H1 (cell line): Measurements from ENCODE around the gene RALGAPA2. TPM values are rescaled to one million over a fixed set of nuclear protein-coding genes. Genes with fewer than 3 reads are reported as not detected.

ENCODE experiments used
- CTCF ChIA-PET: fragments of 300-600 bp; sonication (Branson Sonifier 250); formaldehyde crosslinking; loops from one replicate; lab custom pipeline; 2021; ENCODE audit not compliant: partially characterized antibody; lab: Charles Lee
- POLR2A ChIA-PET: fragments of 300-600 bp; sonication (Branson Sonifier 250); formaldehyde crosslinking; loops from one replicate; lab custom pipeline; 2021; ENCODE audit warnings: inconsistent platforms; ENCODE audit not compliant: partially characterized antibody; lab: Charles Lee
- DNase-seq, 2 experiments: peaks; one replicate each; pipeline versions ENCODE4 v3.0.0 to v3.0.0-alpha.2; 2010 to 2022; ENCODE audit warnings: low spot score in 2 of 2, low read depth in 1 of 2, mixed read lengths in 1 of 2
- FAIRE-seq: peaks from 2 replicates; lab custom pipeline; 2011; peaks lifted over from hg19 to GRCh38; lab: Jason Lieb, UNC
- H2AFZ ChIP-seq: 2 replicates; pipeline ENCODE4 v1.8.1; 2012; ENCODE audit warnings: low read length, inconsistent platforms
- H2AK5ac ChIP-seq: 2 replicates; pipeline ENCODE4 v1.6.1; 2013; ENCODE audit warnings: low read depth, low read length
- H2BK120ac ChIP-seq: replicated peaks from 2 replicates; pipeline ENCODE3; 2013; ENCODE audit warnings: low read depth, low read length, inconsistent platforms
- H2BK12ac ChIP-seq: 2 replicates; pipeline ENCODE4 v1.6.1; 2013; ENCODE audit warnings: low read depth, low read length
- H2BK15ac ChIP-seq: 2 replicates; pipeline ENCODE4 v1.6.1; 2013; ENCODE audit warnings: low read length
- H2BK20ac ChIP-seq: 2 replicates; pipeline ENCODE4 v1.6.1; 2013; ENCODE audit warnings: low read length
- H2BK5ac ChIP-seq: 2 replicates; pipeline ENCODE4 v1.6.1; 2013; ENCODE audit warnings: low read depth, low read length
- H3K14ac ChIP-seq: 2 replicates; pipeline ENCODE4 v1.6.1; 2013; ENCODE audit warnings: inconsistent platforms; ENCODE audit not compliant: insufficient read length
- H3K18ac ChIP-seq: 2 replicates; pipeline ENCODE4 v1.6.1; 2013; ENCODE audit warnings: low read length; ENCODE audit errors: extremely low read depth
- H3K23ac ChIP-seq: 2 replicates; pipeline ENCODE4 v1.6.1; 2013; ENCODE audit warnings: inconsistent platforms; ENCODE audit not compliant: insufficient read length
- H3K23me2 ChIP-seq: 2 replicates; pipeline ENCODE4 v1.6.1; 2013; ENCODE audit warnings: low read depth, low read length
- H3K27ac ChIP-seq: 2 replicates; pipeline ENCODE4 v1.6.1; 2011; ENCODE audit warnings: low read depth, low read length, inconsistent platforms
- H3K27me3 ChIP-seq, 4 experiments: replicated peaks in 1 of 4; 1 replicate in 1 of 4; 2 replicates in 3 of 4; pipeline versions ENCODE4 v1.6.1 to v1.8.1; 2011 to 2013; ENCODE audit warnings: low read length in 3 of 4, mild to moderate bottlenecking in 3 of 4, inconsistent platforms in 2 of 4, mixed read lengths in 2 of 4, moderate library complexity in 1 of 4; ENCODE audit not compliant: control insufficient read depth in 3 of 4, insufficient read depth in 3 of 4; ENCODE audit errors: extremely low read depth in 1 of 4
- H3K36me3 ChIP-seq, 4 experiments: 2 replicates each; pipeline versions ENCODE4 v1.6.1 to v1.8.1; 2011 to 2013; ENCODE audit warnings: mild to moderate bottlenecking in 4 of 4, low read length in 3 of 4, moderate library complexity in 2 of 4, control low read depth in 1 of 4, inconsistent platforms in 1 of 4; ENCODE audit not compliant: insufficient read depth in 4 of 4, control insufficient read depth in 2 of 4
- H3K4ac ChIP-seq: replicated peaks from 2 replicates; pipeline ENCODE3; 2013; ENCODE audit warnings: low read length, low read depth, mixed read lengths, inconsistent platforms; ENCODE audit not compliant: insufficient read length
- H3K4me1 ChIP-seq, 4 experiments: replicated peaks in 1 of 4; 1 replicate in 1 of 4; 2 replicates in 3 of 4; pipeline versions ENCODE4 v1.6.1 to v1.8.1; 2011 to 2013; ENCODE audit warnings: low read length in 3 of 4, inconsistent platforms in 2 of 4, mixed read lengths in 1 of 4; ENCODE audit not compliant: insufficient read depth in 4 of 4, control insufficient read depth in 3 of 4
- H3K4me2 ChIP-seq, 2 experiments: 2 replicates each; pipeline versions ENCODE4 v1.6.1 to v1.8.1; 2011 to 2013; ENCODE audit warnings: low read depth in 2 of 2, low read length in 2 of 2, control low read depth in 1 of 2, inconsistent platforms in 1 of 2, mild to moderate bottlenecking in 1 of 2; ENCODE audit not compliant: insufficient read depth in 1 of 2
- H3K4me3 ChIP-seq, 4 experiments: fragments of 200-600, 300-600 bp in 1 of 4; sonication (generic), shearing (Covaris generic), sonication (Bioruptor Twin) in 1 of 4; 2 replicates each; pipeline versions ENCODE4 v1.5.1 to v1.8.1; 2011 to 2016; ENCODE audit warnings: low read length in 4 of 4, low read depth in 3 of 4, control low read depth in 2 of 4, inconsistent platforms in 2 of 4, mild to moderate bottlenecking in 2 of 4, mixed read lengths in 1 of 4, moderate library complexity in 1 of 4; ENCODE audit not compliant: insufficient read depth in 2 of 4; ENCODE audit errors: extremely low read depth in 1 of 4
- H3K56ac ChIP-seq: replicated peaks from 2 replicates; pipeline ENCODE3; 2013; ENCODE audit warnings: low read depth, mild to moderate bottlenecking, mixed read lengths, low read length, inconsistent platforms; ENCODE audit not compliant: insufficient read length
- H3K79me1 ChIP-seq: 2 replicates; pipeline ENCODE4 v1.6.1; 2013; ENCODE audit warnings: low read depth, low read length, control low read depth
- H3K79me2 ChIP-seq, 2 experiments: 2 replicates each; pipeline versions ENCODE4 v1.6.1 to v1.8.1; 2012 to 2013; ENCODE audit warnings: low read length in 2 of 2, mild to moderate bottlenecking in 2 of 2, inconsistent platforms in 1 of 2; ENCODE audit not compliant: insufficient read depth in 2 of 2, control insufficient read depth in 1 of 2
- H3K9ac ChIP-seq, 4 experiments: replicated peaks in 1 of 4; 1 replicate in 1 of 4; 2 replicates in 3 of 4; pipeline versions ENCODE4 v1.6.1 to v1.8.1; 2011 to 2013; ENCODE audit warnings: low read depth in 3 of 4, low read length in 3 of 4, control low read depth in 2 of 4, mild to moderate bottlenecking in 2 of 4, moderate library complexity in 2 of 4, inconsistent platforms in 1 of 4; ENCODE audit errors: extremely low read depth in 1 of 4
- H3K9me3 ChIP-seq, 2 experiments: 2 replicates each; pipeline versions ENCODE4 v1.6.1 to v1.8.1; 2012 to 2013; ENCODE audit warnings: mild to moderate bottlenecking in 2 of 2, moderate library complexity in 2 of 2, control low read depth in 1 of 2, inconsistent platforms in 1 of 2, low read depth in 1 of 2, low read length in 1 of 2, mixed read lengths in 1 of 2; ENCODE audit not compliant: insufficient read depth in 2 of 2
- H4K20me1 ChIP-seq, 2 experiments: replicated peaks in 1 of 2; 2 replicates each; pipeline versions ENCODE3 to v1.8.1; 2011 to 2013; ENCODE audit warnings: inconsistent platforms in 2 of 2, low read length in 2 of 2, mild to moderate bottlenecking in 1 of 2; ENCODE audit not compliant: insufficient read depth in 2 of 2, control insufficient read depth in 1 of 2
- H4K5ac ChIP-seq: 2 replicates; pipeline ENCODE4 v1.6.1; 2013; ENCODE audit warnings: low read length, low read depth, mixed read lengths, inconsistent platforms; ENCODE audit not compliant: insufficient read length
- H4K8ac ChIP-seq: 2 replicates; pipeline ENCODE4 v1.8.0; 2013; ENCODE audit warnings: mild to moderate bottlenecking, moderate library complexity, low read length, inconsistent platforms; ENCODE audit not compliant: insufficient read depth; ENCODE audit errors: extremely low read depth
- H4K91ac ChIP-seq: replicated peaks from 2 replicates; pipeline ENCODE3; 2013; ENCODE audit warnings: low read length, mixed read lengths, inconsistent platforms; ENCODE audit not compliant: insufficient read length
- BRCA1 ChIP-seq: IDR thresholded peaks from 2 replicates; pipeline ENCODE4 v1.6.1; 2012; ENCODE audit warnings: low read depth, low read length, improper control_type of control experiment
- CTCF ChIP-seq, 3 experiments: IDR thresholded peaks; 1 replicate in 2 of 3; 2 replicates in 1 of 3; pipeline versions ENCODE4 v1.5.1 to v1.6.1; 2011; ENCODE audit warnings: low read length in 3 of 3, mild to moderate bottlenecking in 3 of 3, inconsistent platforms in 2 of 3, low read depth in 1 of 3, moderate library complexity in 1 of 3; ENCODE audit not compliant: insufficient read depth in 1 of 3; ENCODE audit errors: control extremely low read depth in 1 of 3
- POLR2A ChIP-seq, 2 experiments: IDR thresholded peaks; 1 replicate in 1 of 2; 2 replicates in 1 of 2; pipeline ENCODE4 v1.6.1; 2011; ENCODE audit warnings: low read depth in 2 of 2, low read length in 2 of 2, mild to moderate bottlenecking in 2 of 2; ENCODE audit errors: control extremely low read depth in 1 of 2
- RAD21 ChIP-seq, 2 experiments: IDR thresholded peaks in 1 of 2; conservative IDR thresholded peaks in 1 of 2; 2 replicates each; pipeline ENCODE4 v1.6.1; 2011; ENCODE audit warnings: low read depth in 2 of 2, low read length in 2 of 2, improper control_type of control experiment in 1 of 2, inconsistent platforms in 1 of 2, mild to moderate bottlenecking in 1 of 2, moderate library complexity in 1 of 2
- USF2 ChIP-seq: IDR thresholded peaks from 2 replicates; pipeline ENCODE4 v1.6.1; 2011; ENCODE audit warnings: low read length, improper control_type of control experiment
- WGBS, 2 experiments: shearing (Covaris generic) in 1 of 2; methylation state at CpG; one replicate each; pipeline versions ENCODE4 v1.1.6 to v1.1.7; 2013 to 2015; ENCODE audit warnings: low lambda C conversion rate in 2 of 2, mixed read lengths in 2 of 2, inconsistent platforms in 1 of 2, low coverage in 1 of 2, missing lambda C conversion rate in 1 of 2; ENCODE audit not compliant: insufficient replicate concordance in 2 of 2, insufficient coverage in 1 of 2, insufficient read length in 1 of 2; ENCODE audit errors: extremely low coverage in 1 of 2, missing lambda C conversion rate in 1 of 2; 5-methylcytosine and 5-hydroxymethylcytosine counted together
- polyA plus RNA-seq, 7 experiments: library from polyadenylated mRNA; depleted of rRNA in 3 of 7; stranded (reverse) in 5 of 7; unstranded in 2 of 7; fragments of >200 nt in 5 of 7; fragments of 200-250 nt in 2 of 7; gene quantifications; 1 replicate in 5 of 7; 2 replicates in 1 of 7; 4 replicates in 1 of 7; pipeline versions ENCODE4 v1.2.1 to v1.2.3, GENCODE V29; 2011 to 2013; ENCODE audit warnings: missing spikeins in 2 of 7, mixed read lengths in 2 of 7
- total RNA-seq: library from RNA; stranded (reverse); fragmentation: NEBNext Ultra II Directional; extraction: Animal tissue kit (Norgen Biotek cat#: 25700); gene quantifications from 2 replicates; pipeline ENCODE4 v1.2.1, GENCODE V29; 2021

Gene RALGAPA2
- total and polyA plus RNA-seq, 2 of the 8 experiments (the other 6 are each of a cell fraction or from before 2014, with no cell fraction given): 5.1 to 25.5 TPM

DNA sequence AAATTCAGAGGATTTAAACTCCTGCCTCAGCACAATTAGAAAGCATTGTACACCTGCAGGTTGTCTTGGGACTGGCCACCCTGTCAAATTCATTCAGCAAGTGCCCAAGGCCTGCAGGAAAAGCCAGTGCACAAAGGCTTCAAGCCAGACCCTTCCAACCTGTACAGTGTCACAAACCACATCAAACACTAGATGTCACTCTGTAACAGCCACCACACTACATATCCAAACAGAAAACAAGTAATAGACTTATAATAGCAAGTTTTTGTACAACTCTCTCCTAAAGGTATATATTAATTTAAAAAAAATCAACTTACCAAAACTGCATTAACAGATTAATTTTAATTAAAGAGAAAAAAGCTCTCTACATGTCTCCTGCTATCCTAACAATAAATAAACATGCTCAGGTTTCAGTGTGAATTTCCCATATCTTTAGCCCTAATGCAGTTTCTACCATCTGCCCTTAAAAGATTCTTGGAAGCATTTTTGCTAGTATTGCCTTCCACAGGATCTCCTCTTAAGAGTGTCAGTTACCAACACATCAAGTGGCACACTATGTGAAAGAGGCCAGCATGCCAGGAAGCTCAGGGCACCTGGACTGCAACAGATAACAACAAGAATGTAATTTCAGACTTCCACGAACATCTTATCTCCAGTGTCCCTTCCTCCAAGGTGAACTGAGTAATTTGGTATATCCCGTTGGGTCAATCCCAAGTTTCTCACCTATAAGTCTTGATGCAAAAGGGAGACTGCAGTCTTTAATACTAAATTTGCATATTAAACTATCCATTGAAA lies 47.5 kb downstream of the RALGAPA2 start:
- Histone ChIP-seq H2AFZ (no peak overlapping the region), H3K56ac (no peak overlapping the region), H3K4ac (no peak overlapping the region), H4K20me1 (peaks cover 2 to 4% of the 10 kb centered on the region in 2 experiments), H3K4me1 (peaks cover 0 to 14% (median 3%) of the 10 kb centered on the region in 4 experiments; a peak in 4 of 7 replicates), H3K4me2 (no peak overlapping the region), H2BK5ac (no peak overlapping the region), H3K14ac (no peak overlapping the region), H2BK120ac (no peak overlapping the region), H3K9ac (no peak overlapping the region), H3K23ac (no peak overlapping the region), H4K91ac (no peak overlapping the region), H3K27ac (no peak overlapping the region), H4K8ac (no peak overlapping the region), H3K36me3 (no peaks in the 10 kb centered on the region), H2BK15ac (no peak overlapping the region), H3K9me3 (no peaks in the 10 kb centered on the region), H3K23me2 (no peaks in the 10 kb centered on the region; the same call in 1 of the 2 replicates), H2BK12ac (no peak overlapping the region), H2BK20ac (no peak overlapping the region), H2AK5ac (no peak overlapping the region), H3K18ac (no peak overlapping the region), H3K27me3 (no peaks in the 10 kb centered on the region; a peak in 1 of 7 replicates), H3K79me1 (no peaks in the 10 kb centered on the region), H3K4me3 (no peak overlapping the region), H3K79me2 (0 out of 4 replicates have a peak, but pooled peaks cover 0 to 3% of the 10 kb centered on the region in 2 experiments), H4K5ac (no peak overlapping the region)
- ChIA-PET POLR2A (no interaction called here), CTCF (interaction anchor here (0.9 to 2.7 kb wide), 9 partner anchors 10 to 168 kb away, joined by 3 to 10 read pairs (median 3); no protein-coding TSS in a partner anchor)
- no peak for DNase-seq
- peak; percentile 71 to 76 for TF ChIP-seq RAD21 (IDR thresholded peaks at IDR 0.05 in 1 of 2, conservative IDR thresholded peaks at IDR 0.05 in 1 of 2; ENCODE audit: low read depth in 2 of 2, low read length in 2 of 2)
- TF ChIP-seq CTCF (IDR thresholded peaks at IDR 0.05; ENCODE audit: control extremely low read depth in 1 of 3, insufficient read depth in 1 of 3, low read depth in 1 of 3, low read length in 3 of 3): peak in 2 of 3 experiments; percentile 50 to 52; a peak in 3 of 4 replicates
- TF ChIP-seq BRCA1: no peak
- TF ChIP-seq POLR2A (IDR thresholded peaks at IDR 0.05; ENCODE audit: control extremely low read depth in 1 of 2, low read depth in 2 of 2, low read length in 2 of 2): no peak
- no peak for TF ChIP-seq USF2
- 84% methylated on average over 2 of the region's 2 CpGs; no CpG with 5 or more reads in 1 of the 2 experiments for WGBS, 2 experiments
- peak; percentile 39 for FAIRE-seq
